ENCODE measurements around the gene AKAP13. TPM values are rescaled to one million over a fixed set of nuclear protein-coding genes. Genes with fewer than 3 reads are reported as not detected.

Gene AKAP13
- total and polyA plus RNA-seq, 2 of the 13 experiments (the other 11 are each of a cell fraction or from before 2014, with no cell fraction given), result 6.7 to 27.1 TPM

- TF ChIP-seq ARNT (IDR thresholded peaks at IDR 0.05) (no peak), ZNF281 (CRISPR knock-in tag; IDR thresholded peaks at IDR 0.05; ENCODE audit: borderline replicate concordance) (no peak), ZNF652 (CRISPR knock-in tag; IDR thresholded peaks at IDR 0.05; ENCODE audit: borderline replicate concordance, low read depth) (no peak), ZNF484 (CRISPR knock-in tag; IDR thresholded peaks at IDR 0.05; ENCODE audit: borderline replicate concordance, low read depth) (no peak), ETV6 (CRISPR knock-in tag; conservative IDR thresholded peaks at IDR 0.05) (no peak), ZNF766 (CRISPR knock-in tag; IDR thresholded peaks at IDR 0.05; ENCODE audit: borderline replicate concordance) (no peak)
- H3K27ac ChIP-seq (ENCODE audit: extremely low read length, insufficient read depth, low read length), result no peak overlapping the region
- H2AFZ ChIP-seq (ENCODE audit: low read length), result no peak overlapping the region
- no TSS peak for BruUV-seq (replicated peaks)
- no peak for FAIRE-seq
- peaks cover 8% of the 10 kb centered on the region for H3K79me2 ChIP-seq (ENCODE audit: insufficient read depth, low read length)
- CTCF ChIA-PET (ENCODE audit: low intra/inter-chr PET ratio, low total read pairs), result no interaction called here
- ATAC-seq, result no peak
- H3K4me1 ChIP-seq (ENCODE audit: insufficient read depth, low read length), result peaks cover 11% of the 10 kb centered on the region
- no peak overlapping the region for H3K4me2 ChIP-seq (ENCODE audit: low read depth, low read length)
- 75% methylated on average over 2 of the region's 2 CpGs for WGBS (ENCODE audit: low lambda C conversion rate)
- intact Hi-C loops (cut with micrococcal nuclease; ENCODE audit: unreplicated experiment), result no loop called here
- DNase-seq (ENCODE audit: low spot score), result no peak
- POLR2A ChIA-PET, result no interaction called here
- in situ Hi-C loops (cut with HindIII; ENCODE audit: extremely low pct_ligation_motif_present, low pct_unique_long_range_greater_than_20kb), result no loop called here
- H3K36me3 ChIP-seq (replicated peaks in 1 of 2; ENCODE audit: control insufficient read depth in 1 of 2, insufficient read depth in 2 of 2, low read length in 2 of 2), result no peaks in the 10 kb centered on the region; a peak in 1 of 5 replicates
- no peak overlapping the region for H3K4me3 ChIP-seq (replicated peaks in 1 of 3; ENCODE audit: insufficient read depth in 1 of 3, low read depth in 2 of 3, low read length in 3 of 3)
- H3K9ac ChIP-seq (ENCODE audit: insufficient read depth, low read depth, low read length), result no peak overlapping the region
- no peaks in the 10 kb centered on the region for H3K27me3 ChIP-seq (ENCODE audit: control insufficient read depth in 1 of 2, insufficient read depth in 2 of 2, low read length in 2 of 2)
- no peaks in the 10 kb centered on the region for H3K9me3 ChIP-seq (ENCODE audit: low read length)
- H4K20me1 ChIP-seq (ENCODE audit: insufficient read depth, low read length), result no peaks in the 10 kb centered on the region; the same call in 1 of the 2 replicates
Measured at GRCh38 chr15:85458764-85459163, 78.4 kb downstream of the AKAP13 start.

GRCh38 chr15:85462029-85462428 lies 81.6 kb downstream of the AKAP13 start:
- no peak for DNase-seq (ENCODE audit: low spot score)
- Histone ChIP-seq H3K9me3 (ENCODE audit: low read length) (no peaks in the 10 kb centered on the region), H3K4me2 (ENCODE audit: low read depth, low read length) (no peak overlapping the region), H3K9ac (ENCODE audit: insufficient read depth, low read depth, low read length) (no peak overlapping the region), H3K36me3 (replicated peaks in 1 of 2; ENCODE audit: control insufficient read depth in 1 of 2, insufficient read depth in 2 of 2, low read length in 2 of 2) (no peaks in the 10 kb centered on the region; a peak in 1 of 5 replicates), H3K79me2 (ENCODE audit: insufficient read depth, low read length) (peaks cover 4% of the 10 kb centered on the region), H3K4me1 (ENCODE audit: insufficient read depth, low read length) (no peaks in the 10 kb centered on the region), H3K27me3 (ENCODE audit: control insufficient read depth in 1 of 2, insufficient read depth in 2 of 2, low read length in 2 of 2) (no peaks in the 10 kb centered on the region), H4K20me1 (ENCODE audit: insufficient read depth, low read length) (no peaks in the 10 kb centered on the region), H3K4me3 (replicated peaks in 1 of 3; ENCODE audit: insufficient read depth in 1 of 3, low read depth in 2 of 3, low read length in 3 of 3) (no peak overlapping the region), H2AFZ (ENCODE audit: low read length) (no peak overlapping the region), H3K27ac (ENCODE audit: extremely low read length, insufficient read depth, low read length) (no peak overlapping the region)
- BruUV-seq (replicated peaks), result no TSS peak
- intact Hi-C loops (cut with micrococcal nuclease; ENCODE audit: unreplicated experiment), result no loop called here
- FAIRE-seq, result no peak
- in situ Hi-C loops (cut with HindIII; ENCODE audit: extremely low pct_ligation_motif_present, low pct_unique_long_range_greater_than_20kb), result no loop called here
- ChIA-PET CTCF (ENCODE audit: low intra/inter-chr PET ratio, low total read pairs) (no interaction called here), POLR2A (no interaction called here)
- ATAC-seq, result no peak
- TF ChIP-seq THAP9 (CRISPR knock-in tag; IDR thresholded peaks at IDR 0.05; ENCODE audit: borderline replicate concordance) (no peak), DDIT3 (CRISPR knock-in tag; IDR thresholded peaks at IDR 0.05) (no peak), ZBTB1 (CRISPR knock-in tag; IDR thresholded peaks at IDR 0.05; ENCODE audit: borderline replicate concordance) (no peak), ZNF256 (CRISPR knock-in tag; conservative IDR thresholded peaks at IDR 0.05) (no peak), SMARCE1 (IDR thresholded peaks at IDR 0.05; ENCODE audit: borderline replicate concordance) (no peak), U2AF2 (IDR thresholded peaks at IDR 0.05; ENCODE audit: low read depth, low read length) (no peak), PTBP1 (IDR thresholded peaks at IDR 0.05; ENCODE audit: low read depth, low read length, poor library complexity, severe bottlenecking) (no peak), ZNF350 (CRISPR knock-in tag; IDR thresholded peaks at IDR 0.05; ENCODE audit: borderline replicate concordance, low read depth) (no peak), ELF3 (CRISPR knock-in tag; IDR thresholded peaks at IDR 0.05) (no peak)
